ENCODE data around the gene ADGRG1.
"Not testable (repeated sequence)": the region's sequence is repeated elsewhere in the genome, so short reads cannot be mapped to it uniquely, and the experiment has no call there.

The ADGRG1 gene

DNA sequence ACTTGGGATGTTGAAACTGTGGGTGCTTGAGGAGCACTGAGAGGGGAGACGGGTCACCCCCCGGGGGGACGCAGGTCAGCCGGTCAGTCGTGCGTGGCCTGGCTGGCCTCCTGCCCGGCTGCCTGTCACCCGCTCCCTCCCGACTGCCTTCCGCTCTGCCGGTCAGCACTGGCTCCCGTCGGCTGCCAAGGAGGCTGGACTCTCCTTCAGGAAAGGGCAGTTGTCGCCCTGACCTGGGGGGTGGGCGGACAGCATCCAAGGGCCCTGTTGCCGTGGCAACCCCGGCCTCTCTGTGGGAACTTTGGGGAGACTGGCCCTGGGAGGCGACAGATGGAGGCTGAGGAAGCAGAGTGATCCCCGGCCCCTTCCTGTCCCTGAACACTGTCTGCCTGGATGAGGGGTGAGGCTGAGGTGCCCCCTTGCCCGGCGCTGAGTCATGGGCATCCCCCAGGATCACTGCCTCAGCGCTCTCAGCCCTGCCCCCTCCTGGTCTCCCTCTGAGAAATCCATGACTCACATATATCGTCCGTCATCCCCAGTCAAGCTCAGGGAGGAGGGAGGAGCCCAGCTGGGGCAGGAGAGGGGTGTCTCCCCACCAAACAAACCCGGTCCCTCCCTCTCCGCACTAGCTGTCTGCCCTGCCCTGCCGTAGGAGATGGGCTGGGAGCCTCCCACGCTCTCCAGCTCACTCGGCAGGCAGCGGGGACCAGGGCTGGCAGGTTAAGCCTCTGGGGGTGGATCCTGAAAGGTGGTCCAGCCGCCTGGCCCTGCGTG is at the start of gene ADGRG1:
ADGRG1 (plus strand) TSS at position 623 of the 774 bp plus-strand sequence. CDS start 21,658 bp downstream, outside the sequence.
- DNase-seq (ENCODE audit: low read depth): no peak

GRCh38 chr16:57579361-57579665 is 49.1 kb upstream of the ADGRG1 start:
- no peak for DNase-seq (ENCODE audit: low read depth)

- DNase-seq (ENCODE audit: low read depth): no peak
Measured at GRCh38 chr16:57585051-57585687, 43.3 kb upstream of the ADGRG1 start.

DNA sequence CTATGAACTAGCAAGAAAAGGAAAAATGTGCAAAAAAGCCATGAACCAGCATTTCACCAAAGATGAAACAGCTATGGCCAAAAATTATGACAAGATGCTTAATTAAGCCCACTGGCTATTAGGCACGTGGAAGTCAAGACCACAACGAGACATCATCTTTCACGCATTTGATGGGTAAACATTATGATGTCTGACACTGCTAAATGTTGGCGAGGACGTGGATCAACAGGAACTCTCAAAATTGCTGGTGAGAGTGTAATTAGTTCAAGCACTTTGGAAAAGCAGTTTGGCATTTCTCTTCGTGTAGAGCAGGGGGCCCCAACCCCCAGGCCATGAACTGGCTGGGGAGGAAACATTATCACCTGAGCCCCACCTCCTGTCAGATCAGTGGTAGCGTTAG is 39.6 kb upstream of the ADGRG1 start:
- DNase-seq (ENCODE audit: low read depth): no peak

- no peak for DNase-seq (ENCODE audit: low read depth)
Measured at GRCh38 chr16:57589374-57589773, 39.1 kb upstream of the ADGRG1 start.

- DNase-seq (ENCODE audit: low read depth): no peak
Measured at GRCh38 chr16:57590654-57591085, 37.8 kb upstream of the ADGRG1 start.

DNA sequence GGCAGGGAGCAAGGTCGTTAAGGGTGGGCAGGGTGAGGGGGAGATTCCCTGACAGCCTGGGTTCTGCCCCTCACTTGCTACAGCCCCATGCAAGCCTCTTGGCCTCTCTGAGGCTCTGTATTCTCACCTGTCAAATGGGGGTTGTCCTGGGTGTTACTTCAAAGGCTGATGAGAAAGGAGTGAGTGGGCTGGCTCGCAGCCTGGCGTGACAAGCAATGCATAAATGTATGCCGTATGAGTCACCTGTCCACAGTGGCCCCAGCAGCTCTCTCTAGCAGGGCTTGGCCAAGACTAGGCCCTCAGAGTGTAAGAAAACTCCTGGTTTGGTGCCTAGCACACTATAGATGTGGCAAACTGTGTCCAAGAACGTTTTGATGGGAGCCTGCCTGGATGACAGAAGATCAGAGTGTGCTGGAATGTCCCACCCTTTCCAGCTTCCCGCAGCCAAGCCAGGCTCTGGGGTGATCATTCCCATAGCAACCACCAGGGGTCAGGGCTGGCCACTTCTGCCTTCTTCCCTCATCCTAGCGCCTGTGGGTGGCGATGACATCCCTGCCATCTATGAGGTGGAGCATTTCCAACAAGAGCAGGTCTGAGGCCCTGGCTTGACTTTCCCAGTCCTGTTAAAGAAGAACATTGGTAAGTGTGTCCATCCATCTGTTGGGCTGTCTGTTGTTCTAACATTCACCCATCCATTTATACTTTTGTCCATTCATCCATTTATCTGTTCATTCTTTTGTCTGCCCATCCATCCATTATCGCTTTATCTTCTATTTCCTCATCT is 37.2 kb upstream of the ADGRG1 start:
- peak; percentile 51 for DNase-seq (ENCODE audit: low read depth)

DNA sequence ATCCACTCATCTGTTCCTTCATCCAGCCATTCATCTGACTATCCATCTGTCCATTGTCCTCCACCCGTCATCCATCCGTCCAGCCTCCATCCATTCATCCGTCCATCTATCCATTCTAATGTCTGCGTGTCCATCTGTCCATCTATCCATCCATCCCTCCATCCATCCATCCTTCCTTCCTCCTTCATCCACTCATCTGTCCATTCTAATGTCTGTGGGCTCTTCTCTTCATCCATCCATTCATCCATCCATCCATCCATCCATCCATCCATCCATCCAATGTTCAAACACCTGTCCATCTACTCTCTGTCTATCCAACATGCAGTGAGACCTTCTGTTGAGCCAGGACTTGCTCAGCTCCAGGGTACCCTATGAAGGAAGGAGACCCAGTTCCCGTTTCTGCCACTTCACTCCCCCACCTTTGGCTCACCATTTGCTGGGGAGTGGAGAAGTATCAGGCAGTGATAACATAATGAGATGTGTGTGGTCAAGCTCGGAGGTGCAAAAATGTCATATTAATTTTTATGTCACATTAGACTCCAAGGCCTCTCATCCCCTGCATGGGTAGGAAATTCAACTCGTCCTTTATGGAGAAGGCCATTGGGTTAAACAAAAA is 36.5 kb upstream of the ADGRG1 start:
- no peak for DNase-seq (ENCODE audit: low read depth)

DNA sequence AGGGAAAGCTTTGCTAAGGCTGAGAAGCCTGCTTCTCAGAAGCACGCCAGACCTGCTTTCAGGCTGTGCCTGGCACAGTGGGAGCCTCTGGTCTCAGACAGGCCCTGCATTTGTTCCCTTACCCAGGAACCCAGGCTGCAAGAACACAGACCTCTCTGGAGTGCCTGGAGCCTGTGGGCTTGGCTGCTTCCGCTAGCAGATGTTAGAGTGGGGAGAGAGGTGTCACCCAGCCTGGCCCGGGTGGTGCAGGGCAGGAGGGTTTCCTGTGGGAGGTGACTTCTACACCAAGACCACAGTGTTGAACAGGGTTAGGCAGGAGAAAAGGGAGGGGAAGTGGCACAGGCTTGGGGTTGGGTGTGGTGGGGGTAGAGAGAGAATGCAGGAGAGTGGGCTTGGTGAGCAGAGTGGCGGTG is 35.8 kb upstream of the ADGRG1 start:
- peak; percentile 77 for DNase-seq (ENCODE audit: low read depth)

GRCh38 chr16:57593021-57593420 is 35.4 kb upstream of the ADGRG1 start:
- no peak for DNase-seq (ENCODE audit: low read depth)

DNA sequence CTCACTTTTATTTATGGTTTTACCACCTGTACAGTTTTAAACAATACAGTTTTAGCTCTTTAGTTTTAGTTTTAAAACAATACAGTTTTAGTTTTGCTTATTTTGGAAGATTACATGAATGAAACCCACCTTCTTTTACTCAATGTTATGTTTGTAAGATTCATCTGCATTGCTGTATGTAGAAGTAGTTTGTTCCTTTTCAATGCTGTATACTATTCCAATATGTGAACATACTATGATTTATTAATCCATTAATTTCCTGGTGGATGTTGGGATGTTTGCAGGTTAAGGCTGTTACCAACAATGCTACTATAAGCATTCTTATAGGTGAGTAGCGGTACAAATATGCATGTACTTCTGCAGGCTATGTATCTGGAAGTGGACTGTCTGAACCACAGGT is 34.4 kb upstream of the ADGRG1 start:
- no peak for DNase-seq (ENCODE audit: low read depth)

DNA sequence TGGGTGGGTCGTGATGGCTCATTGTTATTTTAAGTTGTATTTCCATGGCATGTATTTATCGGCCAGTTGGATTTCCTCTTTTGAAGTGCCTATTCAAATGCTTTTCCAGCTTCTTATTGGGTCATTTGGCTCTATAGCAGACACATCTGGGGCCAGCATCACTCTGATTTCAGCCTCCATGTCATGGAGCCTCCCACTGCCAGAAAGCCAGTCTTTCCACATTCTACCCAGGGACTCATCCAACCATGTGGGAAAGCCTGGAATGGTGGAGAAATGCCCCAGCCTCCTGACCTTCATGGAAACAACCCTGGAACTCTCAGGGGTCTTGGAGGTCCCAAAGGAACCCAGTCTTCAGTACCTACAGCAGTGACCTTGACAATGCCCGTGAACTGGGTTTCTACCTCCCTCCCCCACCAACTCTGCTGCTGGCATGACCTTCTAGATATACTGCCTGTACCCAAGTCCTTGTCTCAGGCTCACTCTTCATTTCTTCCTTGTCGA is 33.8 kb upstream of the ADGRG1 start:
- no peak for DNase-seq (ENCODE audit: low read depth)

DNA sequence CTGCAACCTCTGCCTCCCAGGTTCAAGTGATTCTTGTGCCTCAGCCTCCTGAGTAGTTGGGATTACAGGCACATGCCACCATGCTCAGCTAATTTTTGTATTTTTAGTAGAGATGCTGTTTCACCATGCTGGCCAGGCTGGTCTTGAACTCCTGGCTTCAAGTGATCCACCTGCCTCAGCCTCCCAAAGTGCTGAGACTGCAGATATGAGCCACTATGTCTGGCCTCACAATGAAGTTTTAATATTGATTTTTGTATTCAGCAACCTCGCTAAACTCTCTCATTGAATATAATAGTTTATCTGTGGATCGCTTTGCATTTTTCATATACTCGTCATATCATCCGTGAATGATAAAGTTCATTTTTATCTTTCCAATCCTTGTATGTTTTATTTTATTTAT is 32.2 kb upstream of the ADGRG1 start:
- DNase-seq (ENCODE audit: low read depth): not testable (repeated sequence)

DNA sequence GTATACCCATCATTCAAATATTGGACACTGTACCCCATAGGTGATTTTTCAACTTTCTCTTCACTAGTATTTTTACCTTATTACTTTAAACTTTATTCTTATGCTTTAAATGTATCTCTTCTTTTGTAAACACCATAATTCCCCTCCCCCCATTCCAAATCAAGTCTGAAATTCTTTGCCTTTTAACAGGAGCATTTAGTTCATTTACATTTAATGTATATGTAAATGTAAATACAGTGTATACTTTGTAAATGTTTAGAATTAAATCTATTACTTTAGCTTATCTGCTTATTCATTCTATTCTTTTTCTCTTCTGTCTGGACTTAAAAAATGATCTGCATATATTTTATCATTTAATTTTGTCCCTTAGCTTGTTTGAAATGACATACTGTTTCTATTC is 30.0 kb upstream of the ADGRG1 start:
- DNase-seq (ENCODE audit: low read depth): no peak

GRCh38 chr16:57600048-57600835 is 28.2 kb upstream of the ADGRG1 start:
- DNase-seq (ENCODE audit: low read depth): no peak

DNA sequence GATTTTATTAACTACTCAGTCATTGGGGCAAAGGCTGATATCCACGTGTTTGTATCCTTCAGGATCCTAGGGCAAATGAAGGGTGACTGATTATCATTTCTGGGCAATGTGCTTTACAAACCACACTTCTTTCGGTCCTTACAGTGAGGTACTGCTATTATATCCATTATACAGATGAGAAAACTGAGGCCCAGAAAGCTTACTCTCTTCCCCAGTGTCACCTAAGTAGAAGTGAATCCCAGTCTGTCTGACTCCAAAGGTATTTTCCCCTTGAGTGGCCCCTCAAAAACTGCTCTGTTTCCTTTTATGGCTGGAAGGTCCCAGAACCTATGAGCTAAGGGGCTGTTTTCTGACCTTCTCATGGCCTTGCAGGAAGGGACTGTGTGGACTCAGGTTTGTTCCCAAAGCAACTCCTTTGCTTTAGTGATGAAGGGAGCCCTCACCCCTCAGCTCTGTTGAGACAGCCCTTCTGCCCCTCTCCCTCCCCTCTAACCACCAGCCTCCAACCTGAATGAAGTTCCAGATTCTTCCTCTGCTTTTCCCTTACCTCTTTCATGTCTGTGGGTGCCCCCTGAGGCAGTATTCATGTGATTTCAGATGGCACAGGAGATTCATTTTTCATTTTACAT is 27.4 kb upstream of the ADGRG1 start:
- DNase-seq (ENCODE audit: low read depth): no peak

DNA sequence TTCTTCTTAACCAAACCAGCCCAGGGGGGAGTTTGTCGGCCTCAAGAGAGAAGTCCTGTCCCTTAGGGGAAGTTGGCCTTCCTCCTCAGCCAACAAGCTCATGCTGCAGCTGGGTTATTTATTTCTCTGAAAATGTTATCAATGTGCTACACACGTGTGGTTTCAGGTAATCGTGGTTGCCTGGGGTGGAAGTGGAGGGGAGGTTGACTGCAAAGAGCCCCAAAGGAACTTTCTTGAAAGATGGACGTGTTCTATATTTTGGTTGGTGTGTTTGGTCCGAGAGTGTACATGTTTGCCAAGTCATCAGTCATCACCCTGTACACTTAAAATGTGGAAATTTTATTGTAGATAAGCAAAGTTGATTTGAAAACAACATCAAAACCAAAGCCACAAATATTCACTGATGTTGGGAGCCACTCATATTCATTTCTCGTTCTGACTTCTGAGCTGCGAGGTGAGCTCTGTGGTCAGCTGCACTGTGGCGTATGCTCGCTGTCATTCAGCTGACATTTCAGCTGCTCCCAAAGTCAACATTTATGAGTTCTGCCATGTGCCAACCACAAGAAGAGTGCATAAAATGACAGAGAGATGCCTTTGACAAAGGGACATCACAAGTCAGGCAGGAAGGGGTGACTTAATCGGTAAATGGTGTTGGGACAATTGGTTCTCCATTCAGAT is 26.5 kb upstream of the ADGRG1 start:
- DNase-seq (ENCODE audit: low read depth): no peak

DNA sequence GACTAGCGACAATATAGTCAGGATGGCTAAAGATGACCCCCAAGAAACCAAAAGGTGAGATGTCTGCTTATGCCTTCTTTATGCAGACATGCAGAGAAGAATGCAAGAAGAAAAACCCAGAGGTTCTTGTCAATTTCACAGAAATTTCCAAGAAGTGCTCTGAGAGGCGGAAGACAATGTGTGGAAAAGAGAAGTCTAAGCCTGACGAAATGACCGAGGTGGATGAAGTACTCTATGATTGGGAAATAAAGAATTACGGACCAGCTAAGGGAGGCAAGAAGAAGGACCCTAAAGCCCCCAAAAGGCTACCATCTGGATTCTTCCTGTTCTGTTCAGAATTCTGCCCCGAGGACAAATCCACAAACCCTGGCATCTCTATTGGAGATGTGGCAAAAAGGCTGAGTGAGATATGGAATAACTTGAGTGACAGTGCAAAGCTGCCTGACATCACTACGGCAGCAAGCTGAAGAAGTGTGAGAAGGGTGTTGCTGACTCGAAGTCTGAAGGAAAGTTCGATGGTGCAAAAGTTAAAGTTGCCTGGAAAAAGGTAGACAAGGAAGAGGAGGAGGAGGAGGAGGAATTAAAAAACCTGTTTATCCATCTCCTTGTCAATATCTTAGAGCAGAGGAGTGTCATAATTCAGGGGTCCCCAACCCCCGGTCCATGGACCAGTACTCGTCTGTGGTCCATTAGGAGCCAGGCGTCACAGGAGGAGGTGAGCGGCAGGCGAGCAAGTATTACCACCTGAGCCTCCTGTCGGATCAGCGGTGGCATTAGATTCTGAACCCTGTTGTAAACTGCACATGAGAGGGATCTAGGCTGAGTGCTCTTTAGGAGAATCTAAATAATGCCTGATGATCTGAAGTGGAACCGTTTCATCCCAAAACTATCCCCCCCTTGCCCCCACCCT is 25.1 kb upstream of the ADGRG1 start:
- DNase-seq (ENCODE audit: low read depth): no peak

GRCh38 chr16:57604177-57604576 is 24.3 kb upstream of the ADGRG1 start:
- DNase-seq (ENCODE audit: low read depth): no peak

All from activated gamma-delta T cell treated with anti-CD3 and anti-CD28 coated beads, Interleukin-2, amount 50 U/mL, for 16 hours (primary cell).